ENCODE measurements around the gene PLXND1.

PLXND1 gene

DNA sequence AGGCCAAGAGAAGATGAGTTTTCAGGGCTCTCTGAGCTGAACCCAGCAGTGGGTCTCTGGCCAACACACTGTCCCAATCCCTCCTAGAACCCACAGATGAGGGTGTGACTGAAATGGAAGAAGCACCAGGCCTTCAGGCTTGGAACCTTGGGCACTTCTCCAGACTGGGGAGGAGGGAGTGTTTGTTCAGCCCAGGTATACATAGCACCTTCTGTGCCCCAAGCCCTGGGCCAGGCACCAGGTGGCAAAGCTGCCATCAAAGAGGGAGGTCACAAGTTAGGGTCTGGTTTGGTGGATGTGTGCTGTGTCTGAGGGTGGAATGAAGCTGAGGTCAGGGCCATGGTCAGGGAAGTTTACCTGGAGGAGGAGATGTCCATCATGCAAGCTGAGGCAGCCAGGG is 93.9 kb downstream of the PLXND1 start:
- DNase-seq (ENCODE audit: low read depth in 2 of 2, low spot score in 1 of 2), result no peak

- DNase-seq (ENCODE audit: low read depth in 2 of 2, low spot score in 1 of 2), result no peak
Observed at GRCh38 chr3:129507181-129507831, 99.2 kb downstream of the PLXND1 start.

DNA sequence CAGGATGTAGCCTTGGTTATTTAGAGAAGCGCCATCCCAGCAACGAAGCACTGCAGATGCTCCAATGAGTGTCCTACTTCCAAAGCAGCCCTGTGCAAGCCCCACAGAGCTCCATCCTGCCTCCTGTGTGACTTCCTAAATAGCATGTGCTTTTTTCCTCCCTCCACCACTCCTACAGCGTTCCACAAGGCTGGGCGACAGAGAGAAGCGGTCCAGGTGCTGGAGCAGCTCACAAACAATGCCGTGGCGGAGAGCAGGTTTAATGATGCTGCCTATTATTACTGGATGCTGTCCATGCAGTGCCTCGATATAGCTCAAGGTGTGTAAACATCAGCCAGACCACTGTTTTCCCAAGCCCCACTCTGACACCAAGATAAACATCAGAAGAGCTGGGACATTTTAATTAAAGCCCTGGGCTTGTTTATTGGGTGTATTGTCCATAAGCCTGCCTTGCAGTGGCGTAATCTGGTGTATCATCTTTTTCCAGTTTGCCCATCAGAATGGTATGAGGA is 100.2 kb downstream of the PLXND1 start:
- DNase-seq (ENCODE audit: low read depth in 2 of 2, low spot score in 1 of 2), result no peak

- DNase-seq (ENCODE audit: low read depth in 2 of 2, low spot score in 1 of 2), result no peak
Observed at GRCh38 chr3:129505341-129505740, 101.1 kb downstream of the PLXND1 start.
